T-cell (primary cell): Measurements from ENCODE around the gene CAPN11. TPM values are rescaled to one million over a fixed set of nuclear protein-coding genes. Genes with fewer than 3 reads are reported as not detected.

Source experiments
- ATAC-seq, 4 experiments: fragments of 200-7000 bp in 3 of 4; fragments of 150-1000 bp in 1 of 4; cut with Tn5 transposase; replicated peaks in 1 of 4; 1 replicate in 3 of 4; 2 replicates in 1 of 4; pipeline ENCODE4 v1.10.0; 2021; ENCODE audit warnings: moderate library complexity in 3 of 4, mild to moderate bottlenecking in 2 of 4, moderate number of reproducible peaks in 1 of 4
- CTCF ChIA-PET, 2 donors: fragments of 300-600 bp; sonication (Branson Sonifier 250); formaldehyde crosslinking; loops; one replicate each; lab custom pipeline; 2022; ENCODE audit warnings: antibody characterized with exemption in 2 of 2; lab: Charles Lee
- POLR2A ChIA-PET, 2 donors: fragments of 300-600 bp; sonication (Branson Sonifier 250); formaldehyde crosslinking; loops; one replicate each; lab custom pipeline; 2022; ENCODE audit warnings: antibody characterized with exemption in 2 of 2; lab: Charles Lee
- DNase-seq, 35 experiments: peaks; one replicate each; pipeline versions ENCODE4 v3.0.0 to v3.0.0-alpha.2; 2013 to 2023
- H3K27ac ChIP-seq: one replicate; pipeline ENCODE4 v1.5.1; 2013; ENCODE audit warnings: low read length
- H3K27me3 ChIP-seq, 2 experiments: replicated peaks in 1 of 2; 1 replicate in 1 of 2; 2 replicates in 1 of 2; pipeline versions ENCODE4 v1.6.1 to v1.7.0; 2013; ENCODE audit warnings: low read length in 1 of 2, mixed read lengths in 1 of 2; ENCODE audit not compliant: control insufficient read depth in 2 of 2, insufficient read depth in 2 of 2; ENCODE audit errors: extremely low read depth in 1 of 2
- H3K36me3 ChIP-seq, 2 donors: 1 replicate in 1 of 2; 2 replicates in 1 of 2; pipeline versions ENCODE4 v1.6.1 to v1.7.0; 2013; ENCODE audit warnings: low read length in 1 of 2; ENCODE audit not compliant: control insufficient read depth in 2 of 2, insufficient read depth in 1 of 2; ENCODE audit errors: extremely low read depth in 1 of 2
- H3K4me1 ChIP-seq, 2 experiments: 1 replicate in 1 of 2; 2 replicates in 1 of 2; pipeline versions ENCODE4 v1.6.1 to v1.7.0; 2013; ENCODE audit warnings: low read length in 2 of 2, mixed read lengths in 1 of 2; ENCODE audit not compliant: insufficient read depth in 2 of 2, control insufficient read depth in 1 of 2; ENCODE audit errors: extremely low read depth in 1 of 2
- H3K4me3 ChIP-seq, 2 donors: 1 replicate in 1 of 2; 2 replicates in 1 of 2; pipeline versions ENCODE4 v1.5.1 to v1.7.0; 2013; ENCODE audit warnings: mild to moderate bottlenecking in 2 of 2, low read length in 1 of 2, moderate library complexity in 1 of 2; ENCODE audit not compliant: control insufficient read depth in 1 of 2; ENCODE audit errors: extremely low read depth in 1 of 2
- H3K9me3 ChIP-seq: 2 replicates; pipeline ENCODE4 v1.7.0; 2013
- H3K27ac Mint-ChIP-seq, 2 donors: one replicate each; pipeline ENCODE4 v1.8.0; 2020 to 2021; ENCODE audit warnings: mild to moderate bottlenecking in 2 of 2, mixed read lengths in 2 of 2
- H3K27me3 Mint-ChIP-seq, 2 donors: one replicate each; pipeline ENCODE4 v1.8.0; 2021 to 2022; ENCODE audit warnings: mixed read lengths in 2 of 2
- H3K36me3 Mint-ChIP-seq: one replicate; pipeline ENCODE4 v1.8.0; 2021; ENCODE audit warnings: mixed read lengths
- H3K4me1 Mint-ChIP-seq, 3 donors: one replicate each; pipeline ENCODE4 v1.8.0; 2020 to 2022; ENCODE audit warnings: mixed read lengths in 3 of 3, mild to moderate bottlenecking in 1 of 3
- H3K4me3 Mint-ChIP-seq, 3 donors: one replicate each; pipeline ENCODE4 v1.8.0; 2020 to 2022; ENCODE audit warnings: mild to moderate bottlenecking in 3 of 3, mixed read lengths in 3 of 3, moderate library complexity in 3 of 3
- H3K9me3 Mint-ChIP-seq, 3 donors: one replicate each; pipeline ENCODE4 v1.8.0; 2020 to 2022; ENCODE audit warnings: mixed read lengths in 3 of 3
- WGBS: methylation state at CpG from one replicate; pipeline ENCODE4 v1.1.5; 2013; ENCODE audit warnings: missing lambda C conversion rate; ENCODE audit not compliant: insufficient coverage; 5-methylcytosine and 5-hydroxymethylcytosine counted together
- total RNA-seq, 35 experiments: library from RNA in 6 of 35; stranded (reverse) in 6 of 35; fragments of 120-200 nt in 1 of 35; gene quantifications; one replicate each; pipeline versions ENCODE4 v1.2.1 to v1.2.4 and lab custom pipeline; 2013 to 2026

Gene CAPN11
- total RNA-seq, 5 donors from 2014 or later (not counting 1 experiment from before 2014, with no cell fraction given), result 0.79 TPM; not detected in 4

DNA sequence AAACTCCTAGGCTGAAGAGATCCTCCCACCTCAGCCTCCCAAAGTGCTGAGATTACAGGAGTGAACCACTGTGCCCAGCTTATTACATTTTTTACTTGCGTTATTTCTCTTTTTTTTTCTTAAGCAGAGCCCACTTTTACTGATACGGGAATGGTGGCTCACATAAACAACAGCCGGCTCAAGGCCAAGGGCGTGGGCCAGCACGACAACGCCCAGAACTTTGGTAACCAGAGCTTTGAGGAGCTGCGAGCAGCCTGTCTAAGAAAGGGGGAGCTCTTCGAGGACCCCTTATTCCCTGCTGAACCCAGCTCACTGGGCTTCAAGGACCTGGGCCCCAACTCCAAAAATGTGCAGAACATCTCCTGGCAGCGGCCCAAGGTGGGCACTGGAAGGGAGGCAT, 10.5 kb downstream of the CAPN11 start:
- H3K27me3 ChIP-seq, result peaks cover 0 to 47% of the 10 kb centered on the region in 2 experiments
- no peaks in the 10 kb centered on the region for H3K9me3 Mint-ChIP-seq
- 93% methylated on average over 5 of the region's 9 CpGs for WGBS
- peaks cover 10 to 16% of the 10 kb centered on the region in 2 donors for H3K27me3 Mint-ChIP-seq
- POLR2A ChIA-PET, result no interaction called here
- H3K9me3 ChIP-seq, result no peaks in the 10 kb centered on the region
- no peak overlapping the region for H3K27ac Mint-ChIP-seq
- H3K27ac ChIP-seq, result no peak overlapping the region
- peaks cover 0 to 10% (median 2%) of the 10 kb centered on the region in 3 donors for H3K4me1 Mint-ChIP-seq
- DNase-seq, result no peak
- H3K4me3 Mint-ChIP-seq, result no peak overlapping the region
- H3K4me3 ChIP-seq, result no peak overlapping the region
- no peak for ATAC-seq
- peaks cover 0 to 5% of the 10 kb centered on the region in 2 experiments for H3K4me1 ChIP-seq
- no peaks in the 10 kb centered on the region for H3K36me3 Mint-ChIP-seq
- H3K36me3 ChIP-seq, result no peaks in the 10 kb centered on the region
- CTCF ChIA-PET, result interaction anchor here (0.6 kb wide), 2 partner anchors 72 to 460 kb away, joined by 3 read pairs; no protein-coding TSS in a partner anchor

DNA sequence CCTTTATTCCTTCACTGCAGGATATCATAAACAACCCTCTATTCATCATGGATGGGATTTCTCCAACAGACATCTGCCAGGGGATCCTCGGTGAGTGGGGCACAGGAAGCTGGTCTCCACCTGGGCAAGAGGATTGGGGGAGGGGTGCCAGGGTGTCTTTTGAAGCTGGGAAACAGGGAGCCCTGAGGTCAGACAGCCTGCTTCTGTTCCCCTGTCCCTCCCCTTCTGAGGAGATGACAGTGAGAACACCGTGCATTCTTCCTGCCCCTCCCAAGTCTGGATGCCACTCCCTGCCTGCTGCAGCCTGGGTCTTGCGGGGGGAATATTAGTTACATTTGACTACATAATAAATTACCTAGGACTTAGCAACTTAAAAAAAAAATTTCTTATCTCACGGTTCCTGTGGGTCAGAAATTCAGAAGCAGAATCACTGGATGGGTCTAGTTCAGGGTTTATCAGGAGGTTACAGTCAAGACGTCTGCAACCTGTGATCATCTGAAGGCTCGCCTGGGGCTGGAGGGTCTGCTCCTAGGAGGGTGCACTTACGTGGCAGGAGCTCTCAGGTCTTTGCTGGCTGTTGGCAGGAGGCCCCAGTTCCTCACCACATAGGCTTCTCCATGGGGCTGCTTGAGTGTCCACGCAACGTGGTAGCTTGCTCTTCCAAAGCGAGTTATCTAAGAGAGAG, 11.4 kb downstream of the CAPN11 start:
- H3K27me3 ChIP-seq, result peaks cover 0 to 40% of the 10 kb centered on the region in 2 experiments
- no peaks in the 10 kb centered on the region for H3K36me3 ChIP-seq
- ATAC-seq (no peak), DNase-seq (no peak)
- H3K27ac ChIP-seq, result no peak overlapping the region
- H3K27ac Mint-ChIP-seq, result no peak overlapping the region
- H3K4me1 Mint-ChIP-seq, result peaks cover 0 to 10% (median 2%) of the 10 kb centered on the region in 3 donors
- H3K4me1 ChIP-seq, result peaks cover 0 to 5% of the 10 kb centered on the region in 2 experiments
- WGBS, result 77% methylated on average over 3 of the region's 10 CpGs
- no peak overlapping the region for H3K4me3 Mint-ChIP-seq
- no peaks in the 10 kb centered on the region for H3K36me3 Mint-ChIP-seq
- POLR2A ChIA-PET, result no interaction called here
- H3K4me3 ChIP-seq, result no peak overlapping the region
- H3K9me3 Mint-ChIP-seq, result no peaks in the 10 kb centered on the region
- peaks cover 5 to 11% of the 10 kb centered on the region in 2 donors for H3K27me3 Mint-ChIP-seq
- H3K9me3 ChIP-seq, result no peaks in the 10 kb centered on the region
- CTCF ChIA-PET, result no interaction called here

DNA sequence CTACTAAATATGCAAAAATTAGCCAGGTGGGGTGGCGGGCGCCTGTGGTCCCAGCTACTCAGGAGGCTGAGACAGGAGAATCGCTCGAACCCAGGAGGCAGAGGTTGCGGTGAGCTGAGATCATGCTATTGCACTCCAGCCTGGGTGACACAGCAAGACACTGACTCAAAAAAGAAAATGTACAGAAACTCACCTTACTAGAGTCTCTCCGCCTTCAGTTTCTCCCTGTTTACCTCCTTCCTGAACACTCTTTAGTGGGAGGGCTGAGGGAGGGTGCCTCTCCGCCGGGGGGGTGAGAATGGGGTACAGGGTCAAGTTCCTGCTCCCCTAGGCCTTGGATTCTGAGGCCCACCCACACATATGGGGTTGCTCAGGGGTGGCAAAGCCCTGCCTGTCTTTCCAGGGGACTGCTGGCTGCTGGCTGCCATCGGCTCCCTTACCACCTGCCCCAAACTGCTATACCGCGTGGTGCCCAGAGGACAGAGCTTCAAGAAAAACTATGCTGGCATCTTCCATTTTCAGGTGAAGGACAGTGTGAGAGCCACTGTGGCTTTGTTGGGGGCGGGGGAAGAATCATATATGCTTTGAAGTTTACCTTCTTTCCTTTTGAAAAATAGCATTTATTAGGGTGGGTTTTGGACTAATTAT, 13.4 kb downstream of the CAPN11 start:
- CTCF ChIA-PET, result interaction anchor here (1.0 to 1.6 kb wide), 2 partner anchors 141 to 166 kb away, joined by 3 to 4 read pairs; partner anchors contain the start of gene AARS2 (in 1 of the 2)
- WGBS, result 77% methylated on average over 7 of the region's 12 CpGs
- Histone ChIP-seq H3K4me3 (no peak overlapping the region), H3K9me3 (no peaks in the 10 kb centered on the region), H3K27me3 (peaks cover 0 to 36% of the 10 kb centered on the region in 2 experiments), H3K36me3 (no peaks in the 10 kb centered on the region), H3K27ac (no peak overlapping the region), H3K4me1 (peaks cover 0 to 15% of the 10 kb centered on the region in 2 experiments)
- ATAC-seq (no peak), DNase-seq (no peak)
- peak overlapping the region in 1 of 3 donors; percentile 52 for H3K4me3 Mint-ChIP-seq
- POLR2A ChIA-PET, result no interaction called here
- H3K4me1 Mint-ChIP-seq, result peaks cover 1 to 18% (median 7%) of the 10 kb centered on the region in 3 donors
- peak overlapping the region in 1 of 2 donors; percentile 83 for H3K27ac Mint-ChIP-seq
- H3K36me3 Mint-ChIP-seq, result no peaks in the 10 kb centered on the region
- H3K9me3 Mint-ChIP-seq, result no peaks in the 10 kb centered on the region
- H3K27me3 Mint-ChIP-seq, result peaks cover 2 to 7% of the 10 kb centered on the region in 2 donors

GRCh38 chr6:44172731-44173500, 14.3 kb downstream of the CAPN11 start:
- Mint-ChIP-seq H3K27ac (peak overlapping the region in 1 of 2 donors; percentile 44), H3K4me3 (no peak overlapping the region), H3K36me3 (no peaks in the 10 kb centered on the region), H3K27me3 (peaks cover 2 to 7% of the 10 kb centered on the region in 2 donors), H3K9me3 (no peaks in the 10 kb centered on the region), H3K4me1 (peaks cover 6 to 25% (median 9%) of the 10 kb centered on the region in 3 donors)
- no peaks in the 10 kb centered on the region for H3K36me3 ChIP-seq
- DNase-seq, result peak; percentile 35 to 82 (median 68)
- peaks cover 0 to 37% of the 10 kb centered on the region in 2 experiments for H3K27me3 ChIP-seq
- peaks cover 0 to 17% of the 10 kb centered on the region in 2 experiments for H3K4me1 ChIP-seq
- POLR2A ChIA-PET, result no interaction called here
- H3K4me3 ChIP-seq, result no peak overlapping the region
- H3K27ac ChIP-seq, result no peak overlapping the region
- no peaks in the 10 kb centered on the region for H3K9me3 ChIP-seq
- 14% methylated on average over 10 of the region's 15 CpGs for WGBS
- peak; percentile 71 to 92 (median 86) for ATAC-seq
- CTCF ChIA-PET, result interaction anchor here (0.6 to 1.6 kb wide), 6 partner anchors 61 to 215 kb away, joined by 3 to 5 read pairs (median 4); partner anchors contain the start of genes AARS2 (in 1 of the 2) and CDC5L (in 1 of the 2)

GRCh38 chr6:44176130-44176761, 17.6 kb downstream of the CAPN11 start:
- ChIA-PET CTCF (interaction anchor here (0.6 to 0.8 kb wide), 3 partner anchors 80 to 281 kb away, joined by 3 to 4 read pairs (median 4); no protein-coding TSS in a partner anchor), POLR2A (interaction anchor here in 1 of 2 donors (0.9 kb wide), 1 partner anchor 168 kb away, joined by 5 read pairs; no protein-coding TSS in a partner anchor)
- Mint-ChIP-seq H3K4me3 (peak overlapping the region in 1 of 3 donors; percentile 55), H3K36me3 (no peaks in the 10 kb centered on the region), H3K9me3 (no peaks in the 10 kb centered on the region), H3K4me1 (peaks cover 6 to 25% (median 9%) of the 10 kb centered on the region in 3 donors), H3K27me3 (peaks cover 0 to 5% of the 10 kb centered on the region in 2 donors), H3K27ac (no peak overlapping the region)
- peaks cover 0 to 17% of the 10 kb centered on the region in 2 experiments for H3K4me1 ChIP-seq
- ATAC-seq (no peak), DNase-seq (no peak)
- WGBS, result 95% methylated on average over 4 of the region's 15 CpGs
- H3K4me3 ChIP-seq, result no peak overlapping the region
- no peaks in the 10 kb centered on the region for H3K36me3 ChIP-seq
- H3K27ac ChIP-seq, result no peak overlapping the region
- no peaks in the 10 kb centered on the region for H3K9me3 ChIP-seq
- H3K27me3 ChIP-seq, result peaks cover 0 to 26% of the 10 kb centered on the region in 2 experiments
